Activated CD4-positive, alpha-beta T cell treated with anti-CD3 and anti-CD28 coated beads for 36 hours (primary cell): ENCODE measurements around the gene NDUFB2. TPM values are rescaled to one million over a fixed set of nuclear protein-coding genes. Genes with fewer than 3 reads are reported as not detected.
"Not testable (repeated sequence)": the region's sequence is repeated elsewhere in the genome, so short reads cannot be mapped to it uniquely, and the experiment has no call there.

Experiments
- ATAC-seq: fragments of 200-7000 bp; cut with Tn5 transposase; one replicate; pipeline ENCODE4 v1.10.0; 2021; ENCODE audit warnings: mild to moderate bottlenecking, moderate library complexity
- CTCF ChIA-PET: fragments of 350-600 bp; sonication (Branson Sonifier 250); formaldehyde crosslinking; loops from one replicate; lab custom pipeline; 2021; ENCODE audit warnings: antibody characterized with exemption; lab: Charles Lee
- POLR2A ChIA-PET: fragments of 350-600 bp; sonication (Branson Sonifier 250); formaldehyde crosslinking; loops from one replicate; lab custom pipeline; 2021; ENCODE audit warnings: antibody characterized with exemption, inconsistent platforms; lab: Charles Lee
- DNase-seq: peaks from one replicate; pipeline ENCODE4 v3.0.0-alpha.2; 2020
- H3K27ac Mint-ChIP-seq: one replicate; pipeline ENCODE4 v1.8.0; 2021; ENCODE audit warnings: mixed read lengths
- H3K27me3 Mint-ChIP-seq: one replicate; pipeline ENCODE4 v1.8.0; 2021; ENCODE audit warnings: mixed read lengths
- H3K36me3 Mint-ChIP-seq: one replicate; pipeline ENCODE4 v1.8.0; 2021; ENCODE audit warnings: low read depth, mixed read lengths
- H3K4me1 Mint-ChIP-seq: one replicate; pipeline ENCODE4 v1.8.0; 2021; ENCODE audit warnings: mixed read lengths
- H3K4me3 Mint-ChIP-seq: one replicate; pipeline ENCODE4 v1.8.0; 2021; ENCODE audit warnings: mild to moderate bottlenecking, moderate library complexity, mixed read lengths
- H3K9me3 Mint-ChIP-seq: one replicate; pipeline ENCODE4 v1.8.0; 2021; ENCODE audit warnings: low read depth, mixed read lengths
- intact Hi-C, 2 experiments: fragments of 100-400 bp; cut with DNase I in 1 of 2; cut with micrococcal nuclease in 1 of 2; formaldehyde crosslinking; loops; one replicate each; pipeline versions ENCODE4 v1.14.2 to v1.15.1; 2022 to 2024; cut with DNase I, micrococcal nuclease
- total RNA-seq, 2 experiments: library from RNA; stranded (reverse); gene quantifications; one replicate each; pipeline ENCODE4 v1.2.3, GENCODE V29; 2021

NDUFB2 gene
- total RNA-seq, 2 experiments from 2014 or later, result 83.8 to 162 TPM

DNA sequence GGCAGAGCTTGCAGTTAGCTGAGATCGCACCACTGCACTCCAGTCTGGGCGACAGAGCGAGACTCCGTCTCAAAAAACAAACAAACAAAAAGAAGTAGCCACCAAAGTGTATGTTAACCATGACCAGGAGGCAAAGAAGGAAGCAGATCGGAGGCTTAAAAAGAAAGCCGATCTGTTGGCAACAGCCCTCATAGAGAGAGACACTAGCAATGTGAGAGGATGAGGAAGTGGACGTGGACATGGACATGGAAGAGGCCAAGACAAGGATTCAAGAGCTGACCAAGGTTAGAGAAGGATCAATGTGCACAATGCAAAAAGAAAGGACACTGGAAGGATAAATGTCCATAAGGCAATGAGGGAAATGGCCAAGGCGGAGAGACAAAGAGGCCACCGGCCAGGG is 38.6 kb upstream of the NDUFB2 start:
- no peaks in the 10 kb centered on the region for H3K36me3 Mint-ChIP-seq
- H3K9me3 Mint-ChIP-seq, result no peaks in the 10 kb centered on the region
- no peak overlapping the region for H3K4me3 Mint-ChIP-seq
- no peak overlapping the region for H3K27ac Mint-ChIP-seq
- peaks cover 14% of the 10 kb centered on the region for H3K4me1 Mint-ChIP-seq
- DNase-seq, result no peak
- no peak for ATAC-seq
- H3K27me3 Mint-ChIP-seq, result peaks cover 11% of the 10 kb centered on the region
- ChIA-PET POLR2A (no interaction called here), CTCF (interaction anchor here (1.0 to 1.8 kb wide), 2 partner anchors 16 to 181 kb away, joined by 4 to 6 read pairs; no protein-coding TSS in a partner anchor)
- intact Hi-C loops, result no loop called here

DNA sequence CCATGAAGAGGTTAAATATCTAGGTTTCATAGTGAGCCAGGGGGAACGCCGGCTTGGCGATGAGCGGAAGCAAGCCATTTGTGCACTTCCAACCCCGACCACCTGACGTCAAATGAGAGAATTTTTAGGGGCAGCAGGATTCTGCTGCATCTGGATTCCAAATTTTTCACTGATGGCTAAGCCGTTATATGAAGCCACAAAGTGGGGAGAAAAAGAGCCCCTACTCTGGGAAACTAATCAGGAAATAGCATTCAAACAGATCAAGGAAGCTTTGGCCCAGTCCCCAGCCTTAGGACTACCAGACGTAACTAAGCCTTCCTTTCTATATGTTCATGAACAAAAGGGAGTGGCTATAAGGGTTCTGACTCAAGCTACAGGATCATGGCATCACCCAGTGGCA is 36.7 kb upstream of the NDUFB2 start:
- no peak overlapping the region for H3K4me3 Mint-ChIP-seq
- no peaks in the 10 kb centered on the region for H3K36me3 Mint-ChIP-seq
- POLR2A ChIA-PET, result no interaction called here
- CTCF ChIA-PET, result interaction anchor here (0.5 to 0.7 kb wide), 2 partner anchors 139 to 1595 kb away, joined by 3 read pairs; no protein-coding TSS in a partner anchor
- H3K27ac Mint-ChIP-seq, result no peak overlapping the region
- peaks cover 11% of the 10 kb centered on the region for H3K4me1 Mint-ChIP-seq
- peaks cover 7% of the 10 kb centered on the region for H3K27me3 Mint-ChIP-seq
- no peak for ATAC-seq
- no peaks in the 10 kb centered on the region for H3K9me3 Mint-ChIP-seq
- DNase-seq, result no peak
- intact Hi-C loops, result no loop called here

DNA sequence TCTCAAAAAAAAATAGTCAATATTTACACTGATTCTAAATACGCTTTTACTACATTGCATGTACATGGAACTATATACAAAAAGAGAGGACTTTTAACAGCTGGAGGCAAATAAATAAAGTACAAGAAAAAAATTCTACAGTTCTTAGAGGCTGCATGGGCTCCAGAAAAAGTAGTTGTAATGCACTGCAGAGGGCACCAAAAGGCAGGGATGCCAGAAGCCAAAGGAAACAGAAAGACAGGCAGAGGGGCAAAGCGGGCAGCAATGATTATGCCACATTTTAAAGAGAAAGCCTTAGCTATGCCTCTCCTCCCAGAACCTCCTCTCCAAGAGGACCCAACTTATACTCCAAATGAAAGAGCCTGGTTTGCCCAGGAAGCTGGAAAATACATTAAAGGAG is 35.4 kb upstream of the NDUFB2 start:
- CTCF ChIA-PET, result no interaction called here
- POLR2A ChIA-PET, result no interaction called here
- ATAC-seq, result no peak
- Mint-ChIP-seq H3K9me3 (no peaks in the 10 kb centered on the region), H3K4me3 (no peak overlapping the region), H3K27ac (no peak overlapping the region), H3K27me3 (peaks cover 3% of the 10 kb centered on the region), H3K36me3 (no peaks in the 10 kb centered on the region), H3K4me1 (peaks cover 6% of the 10 kb centered on the region)
- no peak for DNase-seq
- intact Hi-C loops, result no loop called here

DNA sequence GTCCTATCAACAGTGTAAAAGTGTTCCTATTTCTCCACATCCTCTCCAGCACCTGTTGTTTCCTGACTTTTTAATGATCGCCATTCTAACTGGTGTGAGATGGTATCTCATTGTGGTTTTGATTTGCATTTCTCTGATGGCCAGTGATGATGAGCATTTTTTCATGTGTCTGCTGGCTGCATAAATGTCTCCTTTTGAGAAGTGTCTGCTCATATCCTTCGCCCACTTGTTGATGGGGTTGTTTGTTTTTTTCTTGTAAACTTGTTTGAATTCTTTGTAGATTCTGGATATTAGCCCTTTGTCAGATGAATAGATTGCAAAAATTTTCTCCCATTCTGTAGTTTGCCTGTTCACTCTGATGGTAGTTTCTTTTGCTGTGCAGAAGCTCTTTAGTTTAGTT is 33.6 kb upstream of the NDUFB2 start:
- H3K27me3 Mint-ChIP-seq, DNase-seq, H3K36me3 Mint-ChIP-seq, intact Hi-C loops, POLR2A ChIA-PET, H3K9me3 Mint-ChIP-seq, H3K4me3 Mint-ChIP-seq, H3K4me1 Mint-ChIP-seq, CTCF ChIA-PET, ATAC-seq, H3K27ac Mint-ChIP-seq: not testable (repeated sequence)

DNA sequence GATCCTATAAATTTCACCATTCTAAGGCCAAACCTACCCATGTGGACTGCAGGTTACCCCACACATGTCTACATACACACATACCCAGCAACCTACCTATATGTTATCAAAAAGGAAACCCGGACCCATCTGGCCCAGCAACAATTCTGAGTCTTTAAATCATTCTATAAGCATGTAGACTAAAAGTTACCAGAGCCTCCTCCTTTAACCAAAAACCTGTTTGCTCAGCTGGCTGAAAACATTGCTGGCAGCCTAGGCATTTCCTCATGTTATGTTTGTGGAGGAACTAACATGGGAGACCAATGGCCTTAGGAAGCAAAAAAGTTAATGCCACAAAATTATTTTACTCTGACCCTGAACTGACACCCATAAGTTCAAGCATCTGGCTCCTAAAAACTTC is 29.0 kb upstream of the NDUFB2 start:
- H3K27me3 Mint-ChIP-seq, result no peaks in the 10 kb centered on the region
- no peaks in the 10 kb centered on the region for H3K9me3 Mint-ChIP-seq
- ATAC-seq (no peak), DNase-seq (no peak)
- ChIA-PET CTCF (interaction anchor here (1.2 kb wide), 1 partner anchor 14 kb away, joined by 3 read pairs; no protein-coding TSS in a partner anchor), POLR2A (no interaction called here)
- peaks cover 6% of the 10 kb centered on the region for H3K4me1 Mint-ChIP-seq
- H3K36me3 Mint-ChIP-seq, result no peaks in the 10 kb centered on the region
- H3K27ac Mint-ChIP-seq, result no peak overlapping the region
- intact Hi-C loops, result no loop called here
- H3K4me3 Mint-ChIP-seq, result no peak overlapping the region

DNA sequence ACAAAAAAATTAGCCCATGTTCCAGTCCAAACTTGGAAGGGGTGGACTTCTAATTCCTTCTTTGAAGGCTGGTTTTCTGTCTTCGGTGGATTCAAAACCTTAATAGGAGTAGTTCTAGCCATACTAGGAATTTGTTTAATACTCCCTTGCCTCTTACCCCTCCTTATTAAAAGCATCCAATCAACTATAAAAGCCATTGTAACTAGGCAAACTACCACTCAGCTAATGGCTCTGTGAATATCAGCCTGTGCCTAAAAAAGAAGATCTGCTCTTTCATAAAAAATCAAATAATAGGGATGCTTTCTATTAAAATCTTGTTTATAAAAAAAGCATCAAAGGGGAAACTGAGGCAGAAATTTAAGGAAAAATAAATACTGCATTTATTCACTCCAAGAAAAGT is 27.9 kb upstream of the NDUFB2 start:
- no peak for DNase-seq
- H3K4me3 Mint-ChIP-seq, result no peak overlapping the region
- POLR2A ChIA-PET, result no interaction called here
- intact Hi-C loops, result no loop called here
- H3K27ac Mint-ChIP-seq, result no peak overlapping the region
- CTCF ChIA-PET, result interaction anchor here (0.6 to 1.2 kb wide), 5 partner anchors 16 to 343 kb away, joined by 3 to 5 read pairs (median 3); no protein-coding TSS in a partner anchor
- peaks cover 8% of the 10 kb centered on the region for H3K4me1 Mint-ChIP-seq
- no peak for ATAC-seq
- H3K27me3 Mint-ChIP-seq, result no peaks in the 10 kb centered on the region
- H3K9me3 Mint-ChIP-seq, result no peaks in the 10 kb centered on the region
- H3K36me3 Mint-ChIP-seq, result no peaks in the 10 kb centered on the region

DNA sequence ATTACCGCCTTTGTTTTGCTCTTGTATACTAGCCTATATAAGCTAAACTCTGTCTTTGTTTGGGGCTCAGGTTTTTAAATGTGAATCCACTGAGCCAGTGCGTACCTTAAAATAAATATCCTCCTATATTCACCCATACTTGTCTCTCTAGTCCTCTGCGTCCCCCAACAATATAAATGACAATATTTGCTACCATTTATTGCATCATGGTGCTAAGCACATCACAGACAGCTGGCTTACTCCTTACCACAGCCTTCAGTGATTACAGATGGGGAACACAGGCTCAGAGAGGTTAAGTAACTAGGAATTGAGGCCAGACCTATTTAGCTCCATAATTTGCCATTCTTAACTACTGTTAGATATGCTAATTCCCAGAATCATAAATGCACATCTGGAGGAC is 27.2 kb upstream of the NDUFB2 start:
- DNase-seq, result no peak
- H3K36me3 Mint-ChIP-seq, result no peaks in the 10 kb centered on the region
- ChIA-PET CTCF (interaction anchor here (1.1 to 1.2 kb wide), 2 partner anchors 151 to 342 kb away, joined by 3 to 5 read pairs; no protein-coding TSS in a partner anchor), POLR2A (no interaction called here)
- H3K27ac Mint-ChIP-seq, result no peak overlapping the region
- intact Hi-C loops, result no loop called here
- no peak for ATAC-seq
- H3K4me1 Mint-ChIP-seq, result peaks cover 15% of the 10 kb centered on the region
- no peak overlapping the region for H3K4me3 Mint-ChIP-seq
- H3K27me3 Mint-ChIP-seq, result no peaks in the 10 kb centered on the region
- no peaks in the 10 kb centered on the region for H3K9me3 Mint-ChIP-seq

DNA sequence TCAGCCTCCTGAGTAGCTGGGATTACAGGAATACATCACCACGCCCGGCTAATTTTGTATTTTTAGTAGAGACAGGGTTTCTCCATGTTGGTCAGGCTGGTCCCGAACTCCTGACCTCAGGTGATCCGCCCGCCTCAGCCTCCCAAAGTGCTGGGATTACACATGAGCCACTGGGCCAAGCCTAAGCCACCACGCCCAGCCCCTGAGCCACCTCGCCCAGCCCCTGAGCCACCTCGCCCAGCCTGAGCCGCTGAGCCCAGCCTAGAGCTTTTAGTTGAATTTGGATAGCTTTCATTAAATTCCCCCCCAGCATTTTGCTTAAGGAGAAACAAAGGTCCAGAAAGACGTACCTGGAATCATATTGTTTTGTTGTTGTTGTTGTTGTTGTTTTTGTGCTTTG is 26.6 kb upstream of the NDUFB2 start:
- DNase-seq, H3K27me3 Mint-ChIP-seq, CTCF ChIA-PET, H3K36me3 Mint-ChIP-seq, H3K4me3 Mint-ChIP-seq, H3K27ac Mint-ChIP-seq, H3K9me3 Mint-ChIP-seq, ATAC-seq, POLR2A ChIA-PET: not testable (repeated sequence)
- H3K4me1 Mint-ChIP-seq, result peaks cover 20% of the 10 kb centered on the region
- intact Hi-C loops, result loop anchor here in 1 of 2 experiments (10.0 kb wide), 2 partner anchors 495 to 1305 kb away; partner anchors contain the start of gene KDM7A

DNA sequence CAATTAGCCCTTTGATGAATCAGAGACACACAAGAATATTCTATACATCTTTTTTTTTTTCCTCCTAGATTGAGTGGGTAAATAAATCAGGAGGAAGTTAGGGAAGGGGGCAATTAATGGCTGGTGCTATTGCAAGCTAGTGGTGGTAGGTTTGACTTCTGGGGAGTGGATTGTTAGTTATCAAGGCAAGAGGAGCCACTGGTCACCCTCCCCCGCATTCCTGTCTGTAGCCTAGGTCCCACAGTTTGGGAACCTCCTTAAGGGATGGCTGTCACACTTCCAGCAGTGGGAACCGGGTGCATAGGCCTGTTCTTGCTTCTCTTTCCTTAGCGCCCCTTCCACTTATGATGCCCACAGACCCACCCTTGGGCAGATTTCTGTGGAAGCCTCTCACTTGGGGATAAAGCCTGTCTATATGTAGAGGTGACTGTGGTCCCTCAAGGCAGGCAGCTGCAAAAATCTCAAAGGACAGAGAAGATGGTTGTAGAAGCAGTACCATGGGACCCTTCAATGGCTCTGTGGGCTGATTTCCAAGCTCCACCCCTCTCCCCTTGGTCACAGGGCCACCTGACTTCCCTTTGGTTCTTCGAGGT is 26.1 kb upstream of the NDUFB2 start:
- intact Hi-C loops, result loop anchor here in 1 of 2 experiments (10.0 kb wide), 2 partner anchors 496 to 1306 kb away; partner anchors contain the start of gene KDM7A
- Mint-ChIP-seq H3K4me3 (no peak overlapping the region), H3K9me3 (no peaks in the 10 kb centered on the region), H3K36me3 (peaks cover 4% of the 10 kb centered on the region), H3K4me1 (peaks cover 26% of the 10 kb centered on the region), H3K27ac (no peak overlapping the region), H3K27me3 (no peaks in the 10 kb centered on the region)
- DNase-seq (no peak), ATAC-seq (no peak)
- POLR2A ChIA-PET, result no interaction called here
- CTCF ChIA-PET, result no interaction called here

DNA sequence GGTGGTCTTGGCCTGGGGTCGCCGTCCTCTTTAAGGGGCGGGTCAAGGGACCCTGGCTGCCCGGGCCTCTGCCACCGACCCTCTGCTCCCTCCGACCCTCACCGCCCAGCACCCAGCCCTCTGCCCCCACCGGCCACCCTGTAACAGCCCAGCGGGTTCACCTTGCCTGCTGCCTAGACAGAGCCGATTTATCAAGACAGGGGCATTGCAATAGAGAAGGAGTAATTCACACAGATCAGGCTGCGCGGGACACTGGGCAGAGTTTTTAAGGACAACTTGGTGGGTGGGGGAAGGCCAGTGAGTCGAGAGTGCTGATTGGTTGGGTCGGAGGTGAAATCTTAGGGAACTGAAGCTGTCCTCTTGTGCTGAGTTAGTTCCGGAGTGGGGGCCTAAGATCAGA is 24.5 kb upstream of the NDUFB2 start:
- POLR2A ChIA-PET, result no interaction called here
- Mint-ChIP-seq H3K36me3 (peaks cover 14% of the 10 kb centered on the region), H3K27ac (peak overlapping the region; percentile 38), H3K27me3 (no peaks in the 10 kb centered on the region), H3K4me3 (peak overlapping the region; percentile 64), H3K9me3 (no peaks in the 10 kb centered on the region), H3K4me1 (peaks cover 35% of the 10 kb centered on the region)
- intact Hi-C loops, result loop anchor here in 1 of 2 experiments (1.0 to 10.0 kb wide), 3 partner anchors 340 to 1307 kb away; partner anchors contain the start of gene KDM7A
- CTCF ChIA-PET, result no interaction called here
- no peak for DNase-seq
- no peak for ATAC-seq

DNA sequence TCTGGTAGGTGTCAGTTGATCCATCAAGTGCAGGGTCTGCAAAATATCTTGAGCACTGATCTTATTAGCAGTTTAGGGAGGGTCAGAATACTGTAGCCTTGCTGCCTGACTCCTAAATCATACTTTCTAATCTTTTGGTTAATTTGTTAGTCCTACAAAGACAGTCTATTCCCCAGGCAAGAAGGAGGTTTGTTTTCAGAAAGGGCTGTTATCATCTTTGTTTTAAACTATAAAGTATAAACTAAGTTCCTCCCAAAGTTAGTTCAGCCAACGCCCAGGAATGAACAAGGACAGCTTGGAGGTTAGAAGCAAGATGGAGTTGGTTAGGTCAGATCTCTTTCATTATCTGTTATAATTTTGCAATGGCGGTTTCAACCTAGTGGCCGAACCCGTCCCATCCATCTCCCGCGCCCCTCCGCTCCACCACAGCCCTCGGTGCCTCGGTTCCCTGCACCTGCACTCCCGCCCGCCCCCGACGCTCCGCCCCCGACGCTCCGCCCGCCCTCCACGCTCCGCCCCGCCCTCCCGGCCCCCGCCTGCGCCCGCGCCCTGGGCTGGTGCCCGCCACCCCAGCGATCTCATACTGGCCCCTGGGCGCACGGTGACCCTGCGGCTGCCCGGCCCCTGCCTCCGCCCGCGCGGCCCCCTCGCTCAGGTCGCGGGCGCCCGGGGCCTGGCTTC is 24.0 kb upstream of the NDUFB2 start, which contains the start of gene ADCK2:
TSS of gene ADCK2 (plus strand) at position 564 of the 681 bp plus-strand sequence. CDS start 386 bp downstream, outside the sequence.
- Mint-ChIP-seq H3K9me3 (no peaks in the 10 kb centered on the region), H3K4me1 (peaks cover 35% of the 10 kb centered on the region), H3K36me3 (peaks cover 15% of the 10 kb centered on the region), H3K4me3 (peak within 1 kb of the TSS; percentile 85), H3K27ac (peak within 1 kb of the TSS; percentile 87), H3K27me3 (no peaks in the 10 kb centered on the region)
- CTCF ChIA-PET, result no interaction called here
- DNase-seq (peak; percentile 81), ATAC-seq (peak; percentile 81)
- POLR2A ChIA-PET, result interaction anchor here (0.5 kb wide), 1 partner anchor 145 kb away, joined by 10 read pairs; no protein-coding TSS in a partner anchor
- intact Hi-C loops, result loop anchor here (1.0 to 10.0 kb wide), 6 partner anchors 24 to 1308 kb away; partner anchors contain the start of genes NDUFB2 (in 2 of the 2), BRAF (in 1 of the 2), KDM7A (in 1 of the 2) and MKRN1 (in 1 of the 2)
